GM23338 (cell line): Measurements from ENCODE around the gene WDR33. TPM values are rescaled to one million over a fixed set of nuclear protein-coding genes. Genes with fewer than 3 reads are reported as not detected.

ENCODE experiments used
- ATAC-seq: fragments of 200-7000 bp; cut with Tn5 transposase; 3 replicates; pipeline ENCODE4 v1.9.1; 2020
- DNase-seq: peaks from one replicate; pipeline ENCODE4 v3.0.0-alpha.2; 2015; ENCODE audit warnings: low spot score
- H2AFZ ChIP-seq: fragments of 200-600 bp; sonication (generic); 2 replicates; pipeline ENCODE4 v1.8.0; 2016; ENCODE audit warnings: antibody characterized with exemption, mild to moderate bottlenecking, moderate library complexity
- H3F3A ChIP-seq: fragments of 200-600 bp; sonication (generic); replicated peaks from 2 replicates; pipeline ENCODE4 v1.8.0; 2017; ENCODE audit warnings: antibody characterized with exemption, mixed run types, low read depth
- H3K27ac ChIP-seq: fragments of 200-600 bp; sonication (generic); 2 replicates; pipeline ENCODE4 v1.6.1; 2016; ENCODE audit warnings: low read depth
- H3K27me3 ChIP-seq: fragments of 200-600 bp; sonication (generic); 2 replicates; pipeline ENCODE4 v1.8.0; 2016; ENCODE audit warnings: mild to moderate bottlenecking, mixed run types, moderate library complexity; ENCODE audit not compliant: insufficient read depth
- H3K36me3 ChIP-seq: fragments of 200-600 bp; sonication (generic); 2 replicates; pipeline ENCODE4 v1.8.0; 2016; ENCODE audit warnings: mild to moderate bottlenecking; ENCODE audit not compliant: insufficient read depth
- H3K4me1 ChIP-seq: fragments of 200-600 bp; sonication (generic); 2 replicates; pipeline ENCODE4 v1.8.0; 2016; ENCODE audit warnings: mild to moderate bottlenecking, moderate library complexity; ENCODE audit not compliant: insufficient read depth
- H3K4me2 ChIP-seq: fragments of 200-600 bp; sonication (generic); 2 replicates; pipeline ENCODE4 v1.7.1; 2017; ENCODE audit warnings: mixed run types
- H3K4me3 ChIP-seq: fragments of 200-600 bp; sonication (generic); 2 replicates; pipeline ENCODE4 v1.6.1; 2016; ENCODE audit warnings: mixed run types
- H3K79me2 ChIP-seq: fragments of 200-600 bp; sonication (generic); replicated peaks from 2 replicates; pipeline ENCODE4 v1.8.0; 2017; ENCODE audit warnings: mild to moderate bottlenecking; ENCODE audit not compliant: insufficient read depth
- H3K9me2 ChIP-seq: fragments of 200-600 bp; sonication (generic); 2 replicates; pipeline ENCODE4 v1.8.0; 2017; ENCODE audit not compliant: insufficient read depth
- H4K20me1 ChIP-seq: fragments of 200-600 bp; sonication (generic); replicated peaks from 2 replicates; pipeline ENCODE4 v1.8.0; 2017; ENCODE audit warnings: mild to moderate bottlenecking; ENCODE audit not compliant: insufficient read depth
- H3K27ac Mint-ChIP-seq: 2 replicates; pipeline ENCODE4 v1.8.0; 2020; ENCODE audit warnings: inconsistent platforms, mild to moderate bottlenecking, moderate library complexity, mixed read lengths
- H3K27me3 Mint-ChIP-seq: 3 replicates; pipeline ENCODE4 v1.8.0; 2022; ENCODE audit warnings: low read depth, mild to moderate bottlenecking, moderate library complexity, mixed read lengths, inconsistent platforms; ENCODE audit not compliant: insufficient read depth, poor library complexity
- H3K36me3 Mint-ChIP-seq: 3 replicates; pipeline ENCODE4 v1.8.0; 2021; ENCODE audit warnings: low read depth, mild to moderate bottlenecking, inconsistent platforms, moderate library complexity, mixed read lengths
- H3K4me1 Mint-ChIP-seq: 3 replicates; pipeline ENCODE4 v1.8.0; 2020; ENCODE audit warnings: mild to moderate bottlenecking, inconsistent platforms, mixed read lengths
- H3K4me3 Mint-ChIP-seq: 3 replicates; pipeline ENCODE4 v1.8.0; 2021; ENCODE audit warnings: moderate library complexity, mild to moderate bottlenecking, inconsistent platforms, mixed read lengths
- H3K9me3 Mint-ChIP-seq: 3 replicates; pipeline ENCODE4 v1.8.0; 2020; ENCODE audit warnings: moderate library complexity, mild to moderate bottlenecking, inconsistent platforms, mixed read lengths
- CREB1 ChIP-seq: fragments of 250-450 bp; sonication (Bioruptor Pico); IDR thresholded peaks from 2 replicates; pipeline ENCODE4 v1.5.0; 2020; ENCODE audit warnings: low read depth, mild to moderate bottlenecking, moderate library complexity
- ETS1 ChIP-seq: IDR thresholded peaks from 2 replicates; pipeline ENCODE4 v1.6.1; 2016; ENCODE audit warnings: antibody characterized with exemption
- EZH2 ChIP-seq: fragments of 200-600 bp; sonication (generic); IDR thresholded peaks from one replicate; pipeline ENCODE4 v1.8.0; 2017; ENCODE audit warnings: antibody characterized with exemption, mild to moderate bottlenecking, low read depth; ENCODE audit not compliant: unreplicated experiment
- EZH2phosphoT487 ChIP-seq: fragments of 200-600 bp; sonication (generic); IDR thresholded peaks from one replicate; pipeline ENCODE4 v1.8.1; 2018; ENCODE audit warnings: antibody characterized with exemption; ENCODE audit not compliant: unreplicated experiment
- JUNB ChIP-seq: IDR thresholded peaks from one replicate; pipeline ENCODE4 v1.6.1; 2016; ENCODE audit warnings: antibody characterized with exemption; ENCODE audit not compliant: unreplicated experiment
- NANOG ChIP-seq: IDR thresholded peaks from 2 replicates; pipeline ENCODE4 v1.6.1; 2016; ENCODE audit warnings: antibody characterized with exemption, borderline replicate concordance
- POLR2AphosphoS5 ChIP-seq: IDR thresholded peaks from 2 replicates; pipeline ENCODE4 v1.6.1; 2016; ENCODE audit warnings: antibody characterized with exemption, low read depth
- REST ChIP-seq: IDR thresholded peaks from one replicate; pipeline ENCODE4 v1.6.1; 2018; ENCODE audit warnings: antibody characterized with exemption; ENCODE audit not compliant: unreplicated experiment
- STAT1 ChIP-seq: IDR thresholded peaks from one replicate; pipeline ENCODE4 v1.6.1; 2016; ENCODE audit warnings: antibody characterized with exemption; ENCODE audit not compliant: unreplicated experiment
- ZNF114 ChIP-seq: fragments of 250-450 bp; sonication (Bioruptor Pico); IDR thresholded peaks from 2 replicates; pipeline ENCODE4 v1.5.0; 2020; ENCODE audit warnings: mild to moderate bottlenecking, moderate library complexity
- ZNF331 ChIP-seq: fragments of 250-450 bp; sonication (Bioruptor Pico); IDR thresholded peaks from 2 replicates; pipeline ENCODE4 v1.5.0; 2020; ENCODE audit warnings: low read depth, mild to moderate bottlenecking, moderate library complexity
- polyA plus RNA-seq: library from polyadenylated mRNA; unstranded; fragments of >200 nt; fragmentation: Nextera tagmentation; extraction: Ambion mirVana; gene quantifications from 2 replicates; pipeline ENCODE4 v1.2.1, GENCODE V29; 2016
- total RNA-seq: library from RNA; depleted of rRNA; stranded (reverse); fragments of >200 nt; shearing (Covaris generic); gene quantifications from 2 replicates; pipeline ENCODE4 v1.2.3, GENCODE V29; 2014
- TF ChIP-seq, protein P1 (sequence below), 2 experiments: fragments of 200-600 bp in 1 of 2; sonication (generic) in 1 of 2; conservative IDR thresholded peaks; 2 replicates each; pipeline versions ENCODE4 v1.5.1 to v1.6.1; 2016 to 2017; ENCODE audit warnings: antibody characterized with exemption in 2 of 2, low read depth in 2 of 2, mild to moderate bottlenecking in 2 of 2, moderate library complexity in 1 of 2

WDR33 gene
- total and polyA plus RNA-seq, 2 experiments from 2014 or later, result 37.2 to 54.7 TPM

- H3K9me2 ChIP-seq, result no peaks in the 10 kb centered on the region
- ATAC-seq (no peak), DNase-seq (no peak)
- no peak overlapping the region for H2AFZ ChIP-seq
- no peaks in the 10 kb centered on the region for H3K4me1 Mint-ChIP-seq
- H3K4me1 ChIP-seq, result no peaks in the 10 kb centered on the region
- H3K4me2 ChIP-seq, result no peak overlapping the region
- H4K20me1 ChIP-seq, result peaks cover 12% of the 10 kb centered on the region
- no peaks in the 10 kb centered on the region for H3K27me3 ChIP-seq
- 0 out of 2 replicates have a peak, but pooled peaks cover 3% of the 10 kb centered on the region for H3K36me3 ChIP-seq
- no peaks in the 10 kb centered on the region; the same call in 1 of the 3 replicates for H3K36me3 Mint-ChIP-seq
- H3K27ac Mint-ChIP-seq, result no peak overlapping the region
- H3K79me2 ChIP-seq, result no peaks in the 10 kb centered on the region
- no peaks in the 10 kb centered on the region for H3K9me3 Mint-ChIP-seq
- no peak overlapping the region for H3K4me3 Mint-ChIP-seq
- H3K27me3 Mint-ChIP-seq, result peaks cover 2% of the 10 kb centered on the region
- H3F3A ChIP-seq, result no peaks in the 10 kb centered on the region
- no peak overlapping the region for H3K4me3 ChIP-seq
- no peak overlapping the region for H3K27ac ChIP-seq
- TF ChIP-seq CREB1 (CRISPR knock-in tag) (no peak), REST (no peak), EZH2 (no peak), ZNF331 (CRISPR knock-in tag) (no peak), STAT1 (no peak), NANOG (no peak), EZH2phosphoT487 (no peak), POLR2AphosphoS5 (no peak)
These were observed 77.0 kb downstream of the WDR33 start for GRCh38 chr2:127733816-127734537.

GRCh38 chr2:127733113-127733815, 77.7 kb downstream of the WDR33 start:
- Histone ChIP-seq H2AFZ (no peak overlapping the region), H3F3A (no peaks in the 10 kb centered on the region), H3K4me2 (no peak overlapping the region), H3K36me3 (0 out of 2 replicates have a peak, but pooled peaks cover 3% of the 10 kb centered on the region), H3K27ac (no peak overlapping the region), H3K4me3 (no peak overlapping the region), H3K79me2 (no peaks in the 10 kb centered on the region), H3K4me1 (no peaks in the 10 kb centered on the region), H3K27me3 (no peaks in the 10 kb centered on the region), H3K9me2 (no peaks in the 10 kb centered on the region), H4K20me1 (peaks cover 12% of the 10 kb centered on the region)
- no peak for ATAC-seq
- DNase-seq, result no peak
- no peaks in the 10 kb centered on the region for H3K9me3 Mint-ChIP-seq
- no peaks in the 10 kb centered on the region; the same call in 2 of the 3 replicates for H3K36me3 Mint-ChIP-seq
- H3K27ac Mint-ChIP-seq, result no peak overlapping the region
- no peak overlapping the region for H3K4me3 Mint-ChIP-seq
- H3K27me3 Mint-ChIP-seq, result peaks cover 2% of the 10 kb centered on the region
- H3K4me1 Mint-ChIP-seq, result no peaks in the 10 kb centered on the region
- TF ChIP-seq JUNB (no peak), ZNF114 (CRISPR knock-in tag) (no peak), STAT1 (no peak), NANOG (no peak), EZH2 (no peak), POLR2AphosphoS5 (no peak), CREB1 (CRISPR knock-in tag) (no peak), ZNF331 (CRISPR knock-in tag) (no peak), ETS1 (no peak), EZH2phosphoT487 (no peak), REST (no peak)
- TF ChIP-seq, protein P1, sequence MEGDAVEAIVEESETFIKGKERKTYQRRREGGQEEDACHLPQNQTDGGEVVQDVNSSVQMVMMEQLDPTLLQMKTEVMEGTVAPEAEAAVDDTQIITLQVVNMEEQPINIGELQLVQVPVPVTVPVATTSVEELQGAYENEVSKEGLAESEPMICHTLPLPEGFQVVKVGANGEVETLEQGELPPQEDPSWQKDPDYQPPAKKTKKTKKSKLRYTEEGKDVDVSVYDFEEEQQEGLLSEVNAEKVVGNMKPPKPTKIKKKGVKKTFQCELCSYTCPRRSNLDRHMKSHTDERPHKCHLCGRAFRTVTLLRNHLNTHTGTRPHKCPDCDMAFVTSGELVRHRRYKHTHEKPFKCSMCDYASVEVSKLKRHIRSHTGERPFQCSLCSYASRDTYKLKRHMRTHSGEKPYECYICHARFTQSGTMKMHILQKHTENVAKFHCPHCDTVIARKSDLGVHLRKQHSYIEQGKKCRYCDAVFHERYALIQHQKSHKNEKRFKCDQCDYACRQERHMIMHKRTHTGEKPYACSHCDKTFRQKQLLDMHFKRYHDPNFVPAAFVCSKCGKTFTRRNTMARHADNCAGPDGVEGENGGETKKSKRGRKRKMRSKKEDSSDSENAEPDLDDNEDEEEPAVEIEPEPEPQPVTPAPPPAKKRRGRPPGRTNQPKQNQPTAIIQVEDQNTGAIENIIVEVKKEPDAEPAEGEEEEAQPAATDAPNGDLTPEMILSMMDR (conservative IDR thresholded peaks at IDR 0.05; ENCODE audit: low read depth in 2 of 2), result no peak
